ENCODE results near the gene LRP1-AS.

LRP1-AS gene

GRCh38 chr12:57116580-57117281 lies 30.7 kb downstream of the LRP1-AS start:
- no peak for DNase-seq

- peak; percentile 88 to 89 for DNase-seq
Measured at GRCh38 chr12:57112492-57113294, 34.7 kb downstream of the LRP1-AS start.

DNA sequence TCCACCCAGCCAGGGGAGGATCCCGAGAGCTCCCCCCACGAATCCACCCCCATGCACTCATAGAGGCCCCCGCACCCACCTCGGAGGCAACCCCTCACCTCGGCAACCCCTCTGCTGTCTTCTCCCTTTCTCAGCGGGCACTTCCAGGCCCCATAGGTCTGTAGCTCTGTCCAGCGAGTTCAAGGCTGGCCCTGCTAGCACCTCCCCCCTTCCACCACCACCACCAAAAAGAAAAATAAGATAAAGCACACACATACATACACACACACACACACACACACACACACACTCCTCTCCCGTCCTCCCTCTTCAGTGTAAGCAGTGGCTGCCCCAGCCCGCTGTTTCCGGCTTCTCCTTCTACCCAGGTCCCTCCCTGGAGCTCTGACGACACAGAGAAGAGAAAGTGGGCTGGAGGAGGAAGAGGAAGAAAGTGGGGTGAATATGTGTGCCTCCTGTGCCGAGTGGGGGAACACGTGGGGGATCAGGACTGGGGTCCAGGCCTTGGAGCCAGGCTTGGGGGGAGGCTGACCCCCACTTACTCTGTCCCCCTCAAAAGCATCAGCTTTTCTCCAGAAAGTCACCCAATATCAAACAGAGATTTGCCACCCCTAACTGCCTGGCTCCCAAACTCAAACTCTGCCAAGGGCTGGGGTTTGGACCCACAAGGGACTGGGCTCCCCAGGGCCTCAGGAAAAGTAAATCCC lies 36.2 kb downstream of the LRP1-AS start, which contains the start of gene STAT6:
TSS of gene STAT6 (minus strand) at position 332 of the 704 bp plus-strand sequence. CDS start 3,084 bp downstream, outside the sequence.
- peak; percentile 63 to 67 for DNase-seq

- DNase-seq: peak; percentile 61 to 70
Measured at GRCh38 chr12:57110104-57111030, 37.1 kb downstream of the LRP1-AS start.

GRCh38 chr12:57109207-57110103 lies 38.0 kb downstream of the LRP1-AS start:
- no peak for DNase-seq

DNA sequence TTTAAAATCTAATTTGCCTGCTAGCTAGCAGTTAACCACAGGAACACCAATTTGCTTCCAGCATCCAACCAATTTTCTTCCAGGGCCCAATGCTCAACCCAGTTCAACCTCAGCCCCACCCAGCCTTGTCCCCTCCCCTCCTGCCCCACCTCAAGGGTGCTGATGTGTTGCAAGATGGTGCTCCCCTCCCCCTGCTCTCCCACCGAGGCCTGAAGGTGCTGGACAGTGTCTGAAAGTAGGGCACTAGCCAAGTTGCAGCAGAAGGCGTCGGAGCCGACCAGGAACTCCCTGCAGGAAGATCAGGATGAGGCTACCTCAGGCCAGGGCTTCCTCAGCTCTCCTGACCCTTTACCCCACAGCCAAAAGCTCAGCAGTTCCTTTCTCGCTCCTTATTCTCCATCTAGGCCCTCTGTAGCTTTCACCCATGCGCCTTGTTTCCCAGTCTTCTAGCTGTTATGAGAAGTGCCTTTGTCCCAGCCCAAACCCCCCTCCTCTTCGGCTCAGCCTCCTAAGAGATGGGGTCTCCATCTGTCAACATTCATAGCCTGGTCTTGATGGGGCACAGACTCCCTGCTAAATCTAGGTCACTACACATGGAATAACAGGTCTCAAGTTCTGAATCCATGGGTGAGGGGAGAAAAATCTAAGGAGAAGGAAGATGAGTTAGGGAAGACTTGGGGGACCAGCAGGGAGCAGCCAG lies 39.8 kb downstream of the LRP1-AS start:
- no peak for DNase-seq

DNA sequence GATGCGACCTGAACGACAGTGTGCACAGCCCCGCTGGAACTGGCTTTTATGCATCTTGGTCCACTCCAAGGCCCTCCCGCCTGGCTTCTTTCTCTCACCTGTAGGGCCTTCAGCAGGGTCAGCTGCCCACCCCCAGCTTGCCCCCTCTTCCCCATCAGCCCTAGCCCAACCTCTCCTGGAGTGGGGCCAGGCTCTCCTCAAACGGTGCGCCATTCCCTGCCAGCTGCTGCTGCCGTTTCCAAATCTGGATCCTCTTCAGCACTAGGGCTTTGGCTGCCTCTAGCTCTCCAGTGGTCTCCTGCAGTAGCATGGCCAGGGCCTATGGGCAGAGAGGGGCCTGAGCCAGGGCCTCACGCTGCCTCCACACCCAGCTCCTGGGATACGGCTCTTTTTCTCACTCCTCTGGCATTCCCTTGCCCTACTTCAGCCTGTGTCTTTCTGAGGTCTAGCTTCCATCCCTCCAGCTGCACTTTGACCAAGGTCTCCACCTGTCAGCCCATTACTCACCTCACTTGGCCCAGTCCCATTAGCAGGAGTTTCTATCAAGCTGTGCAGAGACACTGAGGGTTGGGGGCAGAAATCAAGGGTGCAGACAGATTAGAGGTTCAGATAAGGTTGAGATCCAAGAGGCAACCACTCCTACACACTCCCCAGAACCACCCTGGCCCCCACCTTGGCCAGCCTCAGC lies 41.3 kb downstream of the LRP1-AS start:
- no peak for DNase-seq

DNA sequence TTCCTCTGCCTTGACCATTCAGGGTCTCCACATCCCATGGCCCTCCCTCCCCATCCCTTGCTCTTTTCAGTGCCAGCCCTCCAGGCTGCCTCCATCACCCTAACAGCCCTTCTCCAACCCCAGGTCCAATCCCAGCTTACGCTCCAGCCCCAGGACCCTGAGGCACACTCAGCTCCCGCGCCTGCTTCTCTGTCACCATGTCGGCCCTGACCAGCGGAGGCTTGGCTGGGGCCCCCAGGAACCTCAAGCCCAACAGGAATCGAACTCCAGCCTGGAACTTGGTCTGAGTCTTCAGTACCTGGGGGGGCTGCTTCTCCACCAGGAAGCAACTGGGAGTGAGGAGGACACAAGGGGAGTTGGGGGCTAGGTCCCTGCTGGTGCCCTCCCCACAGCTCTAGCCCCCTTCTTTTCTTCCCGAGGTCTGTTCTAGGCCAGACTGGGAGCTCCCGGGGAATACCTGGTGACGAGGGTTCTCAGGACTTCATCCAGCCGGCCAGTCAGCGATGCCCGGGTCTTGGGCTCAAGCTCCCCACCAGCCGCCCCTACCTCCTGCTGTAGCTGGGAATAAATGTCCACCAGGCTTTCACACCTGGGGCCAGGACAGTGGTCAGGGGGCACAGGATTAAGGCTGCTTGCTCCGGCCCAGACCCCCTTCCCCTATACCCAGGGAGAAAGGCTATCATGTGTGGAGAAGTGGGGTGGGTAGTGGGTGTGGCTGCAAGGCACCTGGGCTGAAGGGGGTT lies 42.2 kb downstream of the LRP1-AS start:
- DNase-seq: no peak

GRCh38 chr12:57104292-57104910 lies 43.0 kb downstream of the LRP1-AS start:
- DNase-seq: no peak

DNA sequence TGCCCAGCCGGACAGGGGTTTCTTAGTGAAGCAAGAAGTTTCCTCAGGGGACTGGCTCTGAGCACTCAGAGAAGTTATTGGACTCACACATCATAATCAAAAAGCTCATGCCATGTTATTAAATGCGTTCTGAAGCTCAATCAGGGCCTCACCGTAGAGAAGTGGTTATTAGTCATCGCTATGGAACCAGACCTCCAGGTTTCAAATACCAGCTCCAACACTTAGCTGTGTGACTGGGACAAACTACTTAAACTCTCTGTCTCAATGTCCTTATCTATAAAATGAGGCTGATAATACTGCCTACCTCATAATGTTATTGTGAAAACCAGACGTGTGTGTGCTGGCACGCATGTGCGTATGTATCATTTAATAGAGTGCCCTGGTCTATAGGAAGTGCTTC lies 43.6 kb downstream of the LRP1-AS start:
- DNase-seq: no peak

DNA sequence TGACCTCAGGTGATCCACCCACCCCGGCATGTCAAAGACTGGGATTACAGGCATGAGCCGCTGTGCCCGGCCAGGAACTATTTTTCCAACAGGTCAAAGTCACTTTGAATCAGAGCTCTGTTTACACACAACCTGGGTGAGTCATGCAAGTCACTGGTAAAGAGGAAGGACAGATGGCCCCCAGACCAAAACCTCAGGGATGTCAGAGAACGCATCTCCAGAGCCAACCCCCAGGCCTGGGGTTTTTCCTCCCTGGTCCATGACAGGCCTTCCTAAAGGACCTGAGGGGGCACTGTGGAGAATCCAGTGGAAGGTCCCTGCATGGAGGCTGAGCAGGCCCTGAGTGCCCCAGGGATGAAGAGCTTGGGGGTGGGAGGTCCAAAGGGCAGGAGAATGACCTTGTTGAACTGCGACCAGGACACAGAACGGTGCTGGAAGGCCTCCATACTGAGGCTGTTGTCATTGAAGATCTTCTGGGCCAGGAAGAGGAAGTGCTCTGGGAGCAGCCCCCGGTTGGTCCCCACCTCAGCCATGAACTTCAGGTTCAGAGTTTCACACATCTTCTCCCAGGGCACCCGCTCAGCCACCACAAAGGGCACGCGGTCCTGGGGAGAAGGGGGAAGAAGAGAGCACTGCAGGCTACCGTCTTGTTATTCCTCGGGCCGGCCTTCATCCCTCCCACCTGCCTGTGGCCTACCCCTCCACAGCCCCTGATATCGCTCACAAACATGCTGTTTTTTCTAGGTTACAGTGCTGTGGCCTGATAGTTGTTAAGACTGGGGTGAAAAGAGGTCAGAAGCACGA lies 45.3 kb downstream of the LRP1-AS start:
- no peak for DNase-seq

- DNase-seq: no peak
Measured at GRCh38 chr12:57099766-57100165, 47.7 kb downstream of the LRP1-AS start.

DNA sequence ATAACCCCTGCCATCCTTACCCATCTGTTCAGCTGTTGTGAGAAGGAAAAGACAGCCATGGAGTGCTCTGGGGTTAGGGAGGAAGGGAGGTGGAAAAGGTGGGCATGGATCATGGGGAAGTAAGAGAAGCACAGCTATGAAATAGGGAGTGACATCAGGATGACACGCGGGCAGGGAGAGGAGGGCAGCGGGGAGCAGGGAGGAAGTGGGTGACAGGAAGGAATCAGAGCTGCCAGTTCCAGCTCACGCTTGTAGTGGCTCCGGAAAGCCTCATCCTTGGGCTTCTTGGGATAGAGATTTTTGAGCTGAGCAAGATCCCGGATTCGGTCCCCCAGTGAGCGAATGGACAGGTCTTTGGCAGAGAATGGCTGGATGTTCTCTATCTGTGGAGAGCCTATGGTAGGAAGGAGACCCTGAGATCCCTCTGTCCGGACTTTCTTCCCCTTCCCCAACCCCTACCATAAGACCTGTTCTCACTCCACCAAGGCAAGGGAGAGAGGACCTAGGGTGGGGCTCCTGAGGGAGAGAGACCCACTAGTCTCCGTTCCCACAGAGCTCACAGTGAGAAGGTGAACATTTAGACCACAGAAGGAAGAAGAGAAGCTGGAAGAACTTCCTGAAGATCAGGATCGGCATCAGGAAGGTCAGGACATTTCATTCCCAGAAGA lies 48.2 kb downstream of the LRP1-AS start:
- DNase-seq: no peak

DNA sequence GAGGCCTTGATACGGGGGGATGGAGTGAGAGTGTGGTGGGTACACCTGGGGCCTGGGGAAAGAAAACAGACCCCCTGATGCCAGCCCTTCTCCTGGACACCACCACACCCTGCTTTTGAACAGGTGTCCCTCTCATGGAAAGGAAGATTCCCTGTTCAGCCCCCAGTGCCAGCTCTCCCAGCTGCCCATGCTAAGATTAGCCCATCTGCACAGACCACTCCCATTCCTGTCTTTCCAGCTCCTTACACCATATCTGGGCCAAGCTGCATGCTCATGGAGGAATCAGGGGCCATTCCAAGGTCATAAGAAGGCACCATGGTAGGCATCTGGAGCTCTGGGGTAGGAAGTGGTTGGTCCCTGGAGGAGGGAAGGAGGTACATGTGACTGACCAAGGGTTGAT lies 48.9 kb downstream of the LRP1-AS start:
- no peak for DNase-seq

GRCh38 chr12:57097554-57097835 lies 49.9 kb downstream of the LRP1-AS start:
- no peak for DNase-seq

- no peak for DNase-seq
Measured at GRCh38 chr12:57096748-57097553, 50.5 kb downstream of the LRP1-AS start.

DNA sequence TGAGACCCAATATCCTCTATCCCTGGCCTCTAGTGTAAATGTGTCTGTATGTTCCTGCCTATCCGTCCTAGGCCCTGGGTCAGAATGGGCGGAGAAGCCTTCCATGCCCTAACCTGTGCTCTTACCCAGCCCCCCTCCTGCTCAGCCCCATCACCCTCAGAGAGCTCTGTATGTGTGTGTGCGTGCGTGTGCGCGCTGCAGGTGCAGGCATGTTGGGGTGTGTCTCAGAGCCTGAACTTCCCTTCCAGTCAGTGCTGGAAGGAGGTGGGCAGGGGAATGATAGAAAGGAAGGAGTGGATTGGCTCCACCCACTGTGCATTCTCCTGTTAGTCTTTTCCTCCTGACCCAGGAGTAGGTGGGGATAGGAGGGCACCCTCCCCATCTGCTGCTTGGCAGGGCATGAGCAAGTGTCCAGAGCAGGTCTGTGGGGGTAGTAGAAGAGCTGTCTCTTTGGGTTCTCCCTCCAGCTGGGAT lies 51.3 kb downstream of the LRP1-AS start:
- no peak for DNase-seq
